Transverse colon (tissue), 4 donors: ENCODE results near the gene CCR1. TPM values are rescaled to one million over a fixed set of nuclear protein-coding genes. Genes with fewer than 3 reads are reported as not detected.

Source experiments
- DNase-seq: peaks from one replicate; pipeline ENCODE4 v3.0.0-alpha.2; 2019
- H3K27ac ChIP-seq, 4 donors: fragments of 200-600 bp; sonication (generic); 2 replicates each; pipeline ENCODE4 v1.5.1; 2016 to 2018; ENCODE audit warnings: inconsistent platforms in 4 of 4
- H3K27me3 ChIP-seq: fragments of 200-600 bp; sonication (generic); 2 replicates; pipeline ENCODE4 v1.5.1; 2017; ENCODE audit warnings: inconsistent platforms
- H3K36me3 ChIP-seq, 4 donors: fragments of 200-600 bp; sonication (generic); 2 replicates each; pipeline ENCODE4 v1.5.1; 2017 to 2019; ENCODE audit warnings: inconsistent platforms in 4 of 4
- H3K4me1 ChIP-seq, 4 donors: fragments of 200-600 bp; sonication (generic); 2 replicates each; pipeline ENCODE4 v1.5.1; 2017 to 2020; ENCODE audit warnings: inconsistent platforms in 4 of 4
- H3K4me3 ChIP-seq, 4 donors: fragments of 200-600 bp; sonication (generic); 1 replicate in 1 of 4; 2 replicates in 3 of 4; pipeline versions ENCODE4 v1.5.1 to v1.6.1; 2017 to 2019; ENCODE audit warnings: inconsistent platforms in 4 of 4
- H3K9me3 ChIP-seq, 2 donors: fragments of 200-600 bp; sonication (generic); 2 replicates each; pipeline ENCODE4 v1.5.1; 2017 to 2019; ENCODE audit warnings: inconsistent platforms in 2 of 2
- EP300 ChIP-seq: sonication (generic); formaldehyde crosslinking; IDR thresholded peaks from one replicate; pipeline ENCODE4 v1.6.1; 2017; ENCODE audit warnings: antibody characterized with exemption, low read depth
- POLR2A ChIP-seq: fragments of 450-650 bp; IDR thresholded peaks from one replicate; pipeline ENCODE4 v1.6.1; 2016; ENCODE audit warnings: antibody characterized with exemption, mild to moderate bottlenecking, moderate library complexity
- WGBS, 2 donors: methylation state at CpG; one replicate each; pipeline ENCODE4 v1.1.5; 2018; ENCODE audit warnings: low coverage in 1 of 2; 5-methylcytosine and 5-hydroxymethylcytosine counted together
- in situ Hi-C, 4 donors: fragments of 200-750 bp; cut with MboI; loops; one replicate each; pipeline versions ENCODE4 v1.15.0 to v1.15.1; 2017; ENCODE audit warnings: low sequenced_read_pairs in 3 of 4, low pct_ligation_motif_present in 1 of 4, low pct_unique_long_range_greater_than_20kb in 1 of 4
- intact Hi-C: fragments of 100-400 bp; cut with DNase I; formaldehyde crosslinking; loops from one replicate; pipeline ENCODE4 v1.15.1; 2023; ENCODE audit warnings: low total_unique reads
- total RNA-seq, 4 donors: library from RNA; depleted of rRNA; stranded (reverse); fragments of >200 nt; gene quantifications; one replicate each; pipeline ENCODE4 v1.1.0, GENCODE V29; 2016
- TF ChIP-seq, protein P1 (sequence below), 5 experiments: fragments of 200-600 bp in 3 of 5; fragments of 450-650 bp in 2 of 5; sonication (generic) in 3 of 5; IDR thresholded peaks; 1 replicate in 2 of 5; 2 replicates in 3 of 5; pipeline ENCODE4 v1.5.1; 2016 to 2017; ENCODE audit warnings: antibody characterized with exemption in 5 of 5, inconsistent platforms in 3 of 5, mild to moderate bottlenecking in 2 of 5, moderate library complexity in 1 of 5

The CCR1 gene
- total RNA-seq, 4 donors from 2014 or later, result 1.9 to 4.4 (median 3.3) TPM; not detected in 1

DNA sequence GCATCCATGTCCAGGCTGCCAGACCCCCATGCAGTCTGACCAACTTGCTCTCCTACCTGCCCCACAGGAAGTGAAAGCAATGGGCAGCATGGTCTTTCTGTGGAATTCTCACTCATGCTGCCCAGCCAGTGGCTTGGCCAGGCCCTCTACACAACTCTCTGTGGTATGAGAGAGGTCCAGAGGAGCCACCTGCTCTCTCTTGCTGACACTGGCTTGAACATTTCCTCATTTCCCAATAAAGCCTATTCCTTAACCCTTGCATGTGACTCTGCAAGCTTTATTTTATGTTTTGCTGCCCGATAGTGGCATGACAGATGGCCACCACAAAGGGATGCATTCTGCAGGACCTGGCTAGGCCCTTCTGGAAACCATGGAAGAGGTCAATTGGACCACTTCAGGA lies 53.8 kb downstream of the CCR1 start:
- intact Hi-C loops, result no loop called here
- Histone ChIP-seq H3K4me3 (no peak overlapping the region), H3K4me1 (no peaks in the 10 kb centered on the region), H3K27ac (no peak overlapping the region), H3K36me3 (no peaks in the 10 kb centered on the region), H3K27me3 (no peaks in the 10 kb centered on the region), H3K9me3 (no peaks in the 10 kb centered on the region)
- 60 to 94% methylated on average over 1 of the region's 1 CpG for WGBS, 2 donors
- in situ Hi-C loops, result no loop called here
- TF ChIP-seq, protein P1, sequence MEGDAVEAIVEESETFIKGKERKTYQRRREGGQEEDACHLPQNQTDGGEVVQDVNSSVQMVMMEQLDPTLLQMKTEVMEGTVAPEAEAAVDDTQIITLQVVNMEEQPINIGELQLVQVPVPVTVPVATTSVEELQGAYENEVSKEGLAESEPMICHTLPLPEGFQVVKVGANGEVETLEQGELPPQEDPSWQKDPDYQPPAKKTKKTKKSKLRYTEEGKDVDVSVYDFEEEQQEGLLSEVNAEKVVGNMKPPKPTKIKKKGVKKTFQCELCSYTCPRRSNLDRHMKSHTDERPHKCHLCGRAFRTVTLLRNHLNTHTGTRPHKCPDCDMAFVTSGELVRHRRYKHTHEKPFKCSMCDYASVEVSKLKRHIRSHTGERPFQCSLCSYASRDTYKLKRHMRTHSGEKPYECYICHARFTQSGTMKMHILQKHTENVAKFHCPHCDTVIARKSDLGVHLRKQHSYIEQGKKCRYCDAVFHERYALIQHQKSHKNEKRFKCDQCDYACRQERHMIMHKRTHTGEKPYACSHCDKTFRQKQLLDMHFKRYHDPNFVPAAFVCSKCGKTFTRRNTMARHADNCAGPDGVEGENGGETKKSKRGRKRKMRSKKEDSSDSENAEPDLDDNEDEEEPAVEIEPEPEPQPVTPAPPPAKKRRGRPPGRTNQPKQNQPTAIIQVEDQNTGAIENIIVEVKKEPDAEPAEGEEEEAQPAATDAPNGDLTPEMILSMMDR (IDR thresholded peaks at IDR 0.05), result no peak
- TF ChIP-seq EP300, result no peak
- TF ChIP-seq POLR2A, result no peak
- no peak for DNase-seq

Other genes starting within 250 kb of the CCR1 start
- 10 to 100 TPM; 34.5 to 40.0 (median 38.1) TPM for gene FYCO1, start 212.5 kb downstream of the CCR1 start, total RNA-seq
- under 1 TPM in 2 of 4 donors, not detected in 2; 0.14 to 0.32 TPM for gene XCR1, start 180.8 kb downstream of the CCR1 start, total RNA-seq
- gene CCR3, start 34.1 kb upstream of the CCR1 start, total RNA-seq, result not detected
- gene CCR2, start 145.8 kb upstream of the CCR1 start, total RNA-seq, result 1 to 10 TPM in 2 of 4 donors, not detected in 2; 1.8 to 4.6 TPM
- 1 to 10 TPM in 3 of 4 donors, not detected in 1; 1.1 to 3.7 (median 1.4) TPM for gene CCR5, start 162.6 kb upstream of the CCR1 start, total RNA-seq
- gene CCRL2, start 198.9 kb upstream of the CCR1 start, total RNA-seq, result 10 to 100 TPM in 2 of 4 donors, 1 to 10 TPM in 2; 2.6 to 13.9 (median 9.8) TPM